ENCODE measurements around the gene NELFB.

Gene NELFB

DNA sequence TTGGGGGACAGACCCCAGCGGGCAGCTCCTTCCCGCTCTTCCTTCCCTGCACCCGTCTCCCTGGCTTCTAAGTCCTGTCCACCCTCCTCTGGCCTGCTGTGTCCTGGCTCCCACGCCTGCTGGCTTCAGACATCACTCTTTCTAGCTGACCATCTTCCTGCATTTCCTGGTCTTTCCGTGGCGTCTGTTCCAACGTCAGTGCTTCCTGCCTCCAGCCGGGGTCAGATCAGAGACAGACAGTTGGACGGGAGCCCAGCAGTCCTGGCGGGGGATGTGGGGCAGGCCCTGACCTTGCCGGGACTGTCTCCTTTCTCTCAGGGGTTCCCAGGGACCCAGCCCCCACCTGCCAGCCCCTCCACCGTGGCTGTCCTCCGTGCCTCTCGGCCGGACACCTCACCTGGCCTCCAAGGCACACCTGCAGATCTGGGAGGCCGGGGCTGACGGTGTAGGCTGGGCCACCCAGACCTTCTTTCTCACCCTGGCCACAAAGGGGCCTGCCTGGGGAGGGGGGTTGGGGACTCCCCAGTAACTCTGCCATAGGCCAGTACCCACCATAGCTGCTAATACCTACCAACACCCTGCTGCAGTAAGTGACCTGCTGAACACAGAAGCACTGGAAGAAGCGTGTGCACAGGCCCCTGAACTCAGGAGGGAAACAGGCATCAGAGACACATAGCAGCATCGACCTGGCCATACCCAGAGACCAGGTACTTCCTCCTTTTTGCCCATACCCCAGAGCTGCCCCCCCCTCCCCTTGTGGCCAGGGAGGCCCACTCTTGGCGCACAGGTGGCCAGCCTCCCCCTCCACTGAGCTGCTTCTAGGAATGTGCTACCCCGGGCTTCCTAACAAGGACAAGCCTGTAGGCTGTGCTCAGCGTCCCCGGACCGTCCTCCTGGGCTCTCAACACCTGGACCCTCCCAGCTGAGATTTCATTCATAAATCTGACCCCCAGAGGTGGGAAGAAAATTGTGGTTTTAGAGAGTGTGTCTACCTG is 41.8 kb downstream of the NELFB start:
- TF ChIP-seq CTCF (IDR thresholded peaks at IDR 0.05; ENCODE audit: low read depth, low read length) (no peak), EZH2phosphoT487 (IDR thresholded peaks at IDR 0.05; ENCODE audit: low read depth) (no peak)
- no peak overlapping the region for H3K4me2 ChIP-seq (ENCODE audit: low read length)
- peaks cover 33% of the 10 kb centered on the region for H3K4me1 ChIP-seq (ENCODE audit: low read length)
- no peaks in the 10 kb centered on the region for H3K27me3 ChIP-seq (ENCODE audit: low read depth, low read length)
- H3K4me3 ChIP-seq (ENCODE audit: low read length): no peak overlapping the region
- no peak overlapping the region for H2AFZ ChIP-seq (ENCODE audit: low read depth, low read length)
- no peaks in the 10 kb centered on the region for H4K20me1 ChIP-seq (ENCODE audit: insufficient read depth, low read length)
- H3K36me3 ChIP-seq (replicated peaks; ENCODE audit: low read depth, low read length): no peaks in the 10 kb centered on the region
- no peaks in the 10 kb centered on the region for H3K9me3 ChIP-seq (ENCODE audit: insufficient read depth, low read length)
- no peak overlapping the region for H3K27ac ChIP-seq (ENCODE audit: low read length)
- no peak overlapping the region for H3K9ac ChIP-seq (ENCODE audit: low read length)
- H3K79me2 ChIP-seq (ENCODE audit: low read length): no peaks in the 10 kb centered on the region

DNA sequence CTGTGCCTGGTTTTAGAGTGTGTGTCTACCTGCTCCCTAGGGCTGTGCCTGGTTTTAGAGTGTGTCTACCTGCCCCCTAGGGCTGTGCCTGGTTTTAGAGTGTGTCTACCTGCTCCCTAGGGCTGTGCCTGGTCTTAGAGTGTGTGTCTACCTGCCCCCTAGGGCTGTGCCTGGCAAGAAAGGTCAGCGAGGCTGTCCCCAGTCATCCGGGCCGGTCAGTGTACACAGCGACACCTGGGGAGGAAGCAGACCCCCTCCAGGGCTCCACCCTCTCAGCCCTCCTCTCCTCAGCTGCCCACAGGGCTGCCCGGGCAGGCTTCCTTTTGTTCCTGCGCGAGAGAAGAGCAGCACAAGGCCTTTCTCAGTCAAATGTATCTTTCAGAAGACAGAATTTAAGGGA is 42.8 kb downstream of the NELFB start:
- Histone ChIP-seq H3K79me2 (ENCODE audit: low read length) (no peaks in the 10 kb centered on the region), H3K4me2 (ENCODE audit: low read length) (0 out of 2 replicates have a peak overlapping the region, but pooled peaks have one; percentile 73), H3K9ac (ENCODE audit: low read length) (no peak overlapping the region), H3K27ac (ENCODE audit: low read length) (peak overlapping the region; percentile 26; the same call in 1 of the 2 replicates), H4K20me1 (ENCODE audit: insufficient read depth, low read length) (no peaks in the 10 kb centered on the region), H2AFZ (ENCODE audit: low read depth, low read length) (no peak overlapping the region), H3K9me3 (ENCODE audit: insufficient read depth, low read length) (no peaks in the 10 kb centered on the region), H3K4me3 (ENCODE audit: low read length) (no peak overlapping the region), H3K36me3 (replicated peaks; ENCODE audit: low read depth, low read length) (no peaks in the 10 kb centered on the region), H3K4me1 (ENCODE audit: low read length) (peaks cover 33% of the 10 kb centered on the region), H3K27me3 (ENCODE audit: low read depth, low read length) (no peaks in the 10 kb centered on the region)
- 0 out of 2 replicates have a peak, but pooled peaks have one; percentile 1 for TF ChIP-seq CTCF (IDR thresholded peaks at IDR 0.05; ENCODE audit: low read depth, low read length)
- no peak for TF ChIP-seq EZH2phosphoT487 (IDR thresholded peaks at IDR 0.05; ENCODE audit: low read depth)

GRCh38 chr9:137298401-137299202 is 43.5 kb downstream of the NELFB start:
- Histone ChIP-seq H3K4me2 (ENCODE audit: low read length) (peak overlapping the region; percentile 73), H3K4me3 (ENCODE audit: low read length) (peak overlapping the region; percentile 54), H3K79me2 (ENCODE audit: low read length) (no peaks in the 10 kb centered on the region), H3K9ac (ENCODE audit: low read length) (peak overlapping the region; percentile 39; the same call in 1 of the 2 replicates), H2AFZ (ENCODE audit: low read depth, low read length) (peak overlapping the region; percentile 77), H3K9me3 (ENCODE audit: insufficient read depth, low read length) (no peaks in the 10 kb centered on the region), H3K4me1 (ENCODE audit: low read length) (peaks cover 33% of the 10 kb centered on the region), H3K27ac (ENCODE audit: low read length) (peak overlapping the region; percentile 43), H4K20me1 (ENCODE audit: insufficient read depth, low read length) (no peaks in the 10 kb centered on the region), H3K36me3 (replicated peaks; ENCODE audit: low read depth, low read length) (no peaks in the 10 kb centered on the region), H3K27me3 (ENCODE audit: low read depth, low read length) (no peaks in the 10 kb centered on the region)
- TF ChIP-seq EZH2phosphoT487 (IDR thresholded peaks at IDR 0.05; ENCODE audit: low read depth) (no peak), CTCF (IDR thresholded peaks at IDR 0.05; ENCODE audit: low read depth, low read length) (no peak)

DNA sequence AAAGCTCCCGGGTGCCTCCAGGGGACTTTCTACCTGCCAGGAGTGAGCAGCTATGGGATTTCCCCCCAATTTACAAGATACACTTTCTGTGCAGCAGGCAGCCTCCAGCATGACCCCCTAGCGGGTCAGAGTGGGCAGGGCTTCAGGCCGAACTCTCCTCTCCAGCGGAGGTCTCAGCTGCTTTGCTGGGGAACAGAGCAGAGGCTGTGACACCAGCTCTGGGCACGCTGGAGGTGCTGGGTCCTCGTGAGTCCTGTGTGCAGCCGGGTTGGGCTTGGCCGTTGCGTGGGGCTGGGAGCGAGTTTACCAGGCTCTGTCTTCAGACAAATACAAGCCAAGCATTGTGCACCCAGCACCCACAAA is 44.1 kb downstream of the NELFB start:
- Histone ChIP-seq H3K4me3 (ENCODE audit: low read length) (peak overlapping the region; percentile 54), H3K9ac (ENCODE audit: low read length) (peak overlapping the region; percentile 39; the same call in 1 of the 2 replicates), H3K36me3 (replicated peaks; ENCODE audit: low read depth, low read length) (no peaks in the 10 kb centered on the region), H3K79me2 (ENCODE audit: low read length) (no peaks in the 10 kb centered on the region), H3K27ac (ENCODE audit: low read length) (peak overlapping the region; percentile 43), H3K9me3 (ENCODE audit: insufficient read depth, low read length) (no peaks in the 10 kb centered on the region), H3K4me2 (ENCODE audit: low read length) (peak overlapping the region; percentile 73), H4K20me1 (ENCODE audit: insufficient read depth, low read length) (no peaks in the 10 kb centered on the region), H3K4me1 (ENCODE audit: low read length) (peaks cover 33% of the 10 kb centered on the region), H3K27me3 (ENCODE audit: low read depth, low read length) (no peaks in the 10 kb centered on the region), H2AFZ (ENCODE audit: low read depth, low read length) (peak overlapping the region; percentile 77)
- peak; percentile 24 for TF ChIP-seq CTCF (IDR thresholded peaks at IDR 0.05; ENCODE audit: low read depth, low read length)
- TF ChIP-seq EZH2phosphoT487 (IDR thresholded peaks at IDR 0.05; ENCODE audit: low read depth): no peak

All from OCI-LY3 (cell line).